HG02884 (cell line): Measurements from ENCODE around the gene LSMEM2.
"Not testable (repeated sequence)": the region's sequence is repeated elsewhere in the genome, so short reads cannot be mapped to it uniquely, and the experiment has no call there.

Experiments used
- ATAC-seq: cut with Tn5 transposase; IDR thresholded peaks from one replicate; pipeline ENCODE4 v1.9.1; 2021; ENCODE audit warnings: mild to moderate bottlenecking, moderate library complexity; ENCODE audit not compliant: unreplicated experiment

Gene LSMEM2

GRCh38 chr3:50264383-50264963 lies 14.4 kb upstream of the LSMEM2 start:
- no peak for ATAC-seq

- ATAC-seq, result no peak
Observed at GRCh38 chr3:50264964-50265485, 13.9 kb upstream of the LSMEM2 start.

GRCh38 chr3:50265571-50265970 lies 13.3 kb upstream of the LSMEM2 start:
- no peak for ATAC-seq

- no peak for ATAC-seq
Observed at GRCh38 chr3:50266017-50266416, 12.9 kb upstream of the LSMEM2 start.

GRCh38 chr3:50266836-50267235 lies 12.1 kb upstream of the LSMEM2 start:
- no peak for ATAC-seq

GRCh38 chr3:50267280-50267913 lies 11.5 kb upstream of the LSMEM2 start:
- ATAC-seq, result no peak

GRCh38 chr3:50268276-50268675 lies 10.6 kb upstream of the LSMEM2 start:
- no peak for ATAC-seq

GRCh38 chr3:50268703-50269451 lies 10.0 kb upstream of the LSMEM2 start, which contains the start of gene SEMA3B:
Gene SEMA3B (plus strand): TSS chr3:50269147. CDS start chr3:50269241, 94 bp downstream.
- ATAC-seq, result no peak

GRCh38 chr3:50269460-50269859 lies 9.4 kb upstream of the LSMEM2 start:
- ATAC-seq, result no peak

- ATAC-seq, result no peak
Observed at GRCh38 chr3:50269977-50270413, 8.9 kb upstream of the LSMEM2 start.

- ATAC-seq, result no peak
Observed at GRCh38 chr3:50270422-50271224, 8.3 kb upstream of the LSMEM2 start.

- ATAC-seq, result no peak
Observed at GRCh38 chr3:50271314-50271936, 7.5 kb upstream of the LSMEM2 start.

GRCh38 chr3:50272538-50272910 lies 6.4 kb upstream of the LSMEM2 start:
- not testable (repeated sequence) for ATAC-seq

- ATAC-seq, result peak; percentile 87
Observed at GRCh38 chr3:50272911-50273688, 5.8 kb upstream of the LSMEM2 start.

- no peak for ATAC-seq
Observed at GRCh38 chr3:50273689-50274065, 5.2 kb upstream of the LSMEM2 start.

GRCh38 chr3:50274371-50275104 lies 4.3 kb upstream of the LSMEM2 start:
- ATAC-seq, result no peak

- no peak for ATAC-seq
Observed at GRCh38 chr3:50275141-50275995, 3.5 kb upstream of the LSMEM2 start.
